ENCODE measurements around the gene KLHL1.
"Not testable (repeated sequence)": the region's sequence is repeated elsewhere in the genome, so short reads cannot be mapped to it uniquely, and the experiment has no call there.

DNA sequence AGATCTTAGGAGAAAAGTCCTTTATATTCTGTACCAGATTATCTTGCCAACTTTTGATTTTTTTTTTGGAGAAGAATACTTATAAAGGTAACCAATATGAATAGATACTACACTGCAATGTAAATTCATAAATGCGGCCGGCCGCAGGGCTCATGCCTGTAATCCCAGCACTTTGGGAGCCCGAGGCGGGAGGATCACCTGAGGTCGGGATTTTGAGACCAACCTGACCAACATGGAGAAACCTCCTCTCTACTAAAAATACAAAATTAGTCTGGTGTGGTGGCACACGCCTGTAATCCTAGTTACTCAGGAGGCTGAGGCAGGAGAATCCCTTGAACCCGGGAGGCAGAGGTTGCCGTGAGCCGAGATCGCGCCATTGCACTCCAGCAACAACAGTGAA, 34.4 kb upstream of the KLHL1 start:
- not testable (repeated sequence) for TF ChIP-seq POLR2A (IDR thresholded peaks at IDR 0.05)
- TF ChIP-seq, protein P1, sequence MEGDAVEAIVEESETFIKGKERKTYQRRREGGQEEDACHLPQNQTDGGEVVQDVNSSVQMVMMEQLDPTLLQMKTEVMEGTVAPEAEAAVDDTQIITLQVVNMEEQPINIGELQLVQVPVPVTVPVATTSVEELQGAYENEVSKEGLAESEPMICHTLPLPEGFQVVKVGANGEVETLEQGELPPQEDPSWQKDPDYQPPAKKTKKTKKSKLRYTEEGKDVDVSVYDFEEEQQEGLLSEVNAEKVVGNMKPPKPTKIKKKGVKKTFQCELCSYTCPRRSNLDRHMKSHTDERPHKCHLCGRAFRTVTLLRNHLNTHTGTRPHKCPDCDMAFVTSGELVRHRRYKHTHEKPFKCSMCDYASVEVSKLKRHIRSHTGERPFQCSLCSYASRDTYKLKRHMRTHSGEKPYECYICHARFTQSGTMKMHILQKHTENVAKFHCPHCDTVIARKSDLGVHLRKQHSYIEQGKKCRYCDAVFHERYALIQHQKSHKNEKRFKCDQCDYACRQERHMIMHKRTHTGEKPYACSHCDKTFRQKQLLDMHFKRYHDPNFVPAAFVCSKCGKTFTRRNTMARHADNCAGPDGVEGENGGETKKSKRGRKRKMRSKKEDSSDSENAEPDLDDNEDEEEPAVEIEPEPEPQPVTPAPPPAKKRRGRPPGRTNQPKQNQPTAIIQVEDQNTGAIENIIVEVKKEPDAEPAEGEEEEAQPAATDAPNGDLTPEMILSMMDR (IDR thresholded peaks at IDR 0.05 in 4 of 5, conservative IDR thresholded peaks at IDR 0.05 in 1 of 5): not testable (repeated sequence)
